ENCODE data around the gene FBXO22.

DNA sequence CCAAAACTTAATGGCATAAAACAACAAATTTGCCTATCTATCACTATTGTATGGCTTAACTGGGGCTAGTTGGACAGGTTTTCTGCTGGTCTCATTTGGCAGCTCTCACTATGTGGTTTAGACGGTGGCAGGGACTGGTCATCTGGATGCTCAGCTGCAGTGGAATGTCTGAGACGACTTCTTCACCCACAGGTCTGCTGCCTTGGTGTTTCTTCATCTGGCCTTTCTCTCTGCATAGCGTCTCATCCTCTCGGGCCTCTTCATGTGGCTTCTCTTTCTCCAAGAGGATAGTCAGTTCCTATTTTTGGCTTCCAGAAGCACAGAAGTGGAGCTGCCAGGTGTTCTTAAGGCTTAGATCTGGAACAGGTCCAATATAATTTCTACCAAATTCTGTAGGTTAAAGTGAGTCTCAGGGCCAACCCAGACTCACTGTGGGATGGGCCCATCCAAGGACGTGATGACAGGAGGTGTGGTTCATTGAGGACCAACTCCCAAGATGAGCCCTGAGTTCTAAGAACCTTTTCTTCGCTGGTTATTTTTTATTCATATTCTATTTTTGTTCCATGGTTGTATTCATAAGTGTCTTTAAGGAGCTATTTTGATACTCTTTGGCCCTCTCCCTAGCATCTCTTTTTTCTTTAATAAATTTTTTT is 41.8 kb upstream of the FBXO22 start:
- no peak for TF ChIP-seq POLR2A (IDR thresholded peaks at IDR 0.05)
- TF ChIP-seq, protein P1, sequence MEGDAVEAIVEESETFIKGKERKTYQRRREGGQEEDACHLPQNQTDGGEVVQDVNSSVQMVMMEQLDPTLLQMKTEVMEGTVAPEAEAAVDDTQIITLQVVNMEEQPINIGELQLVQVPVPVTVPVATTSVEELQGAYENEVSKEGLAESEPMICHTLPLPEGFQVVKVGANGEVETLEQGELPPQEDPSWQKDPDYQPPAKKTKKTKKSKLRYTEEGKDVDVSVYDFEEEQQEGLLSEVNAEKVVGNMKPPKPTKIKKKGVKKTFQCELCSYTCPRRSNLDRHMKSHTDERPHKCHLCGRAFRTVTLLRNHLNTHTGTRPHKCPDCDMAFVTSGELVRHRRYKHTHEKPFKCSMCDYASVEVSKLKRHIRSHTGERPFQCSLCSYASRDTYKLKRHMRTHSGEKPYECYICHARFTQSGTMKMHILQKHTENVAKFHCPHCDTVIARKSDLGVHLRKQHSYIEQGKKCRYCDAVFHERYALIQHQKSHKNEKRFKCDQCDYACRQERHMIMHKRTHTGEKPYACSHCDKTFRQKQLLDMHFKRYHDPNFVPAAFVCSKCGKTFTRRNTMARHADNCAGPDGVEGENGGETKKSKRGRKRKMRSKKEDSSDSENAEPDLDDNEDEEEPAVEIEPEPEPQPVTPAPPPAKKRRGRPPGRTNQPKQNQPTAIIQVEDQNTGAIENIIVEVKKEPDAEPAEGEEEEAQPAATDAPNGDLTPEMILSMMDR (IDR thresholded peaks at IDR 0.05), result no peak
